Panc1 (cell line): Measurements from ENCODE around the gene TMEM154.

ENCODE experiments used
- POLR2AphosphoS5 ChIP-seq: IDR thresholded peaks from 2 replicates; pipeline ENCODE4 v1.6.1; 2012; ENCODE audit warnings: mild to moderate bottlenecking, low read depth, low read length, moderate library complexity
- TCF7L2 ChIP-seq: IDR thresholded peaks from 2 replicates; pipeline ENCODE4 v1.6.1; 2011; ENCODE audit warnings: mild to moderate bottlenecking, low read depth, low read length, inconsistent platforms
- TF ChIP-seq, protein P1 (sequence below): fragments of 450-650 bp; IDR thresholded peaks from 2 replicates; pipeline ENCODE4 v1.5.1; 2017; ENCODE audit warnings: mild to moderate bottlenecking
- TF ChIP-seq, protein P2 (sequence below), 2 experiments: IDR thresholded peaks; 2 replicates each; pipeline ENCODE4 v1.6.1; 2011 to 2012; ENCODE audit warnings: low read depth in 2 of 2, control low read depth in 1 of 2, low read length in 1 of 2, mild to moderate bottlenecking in 1 of 2, moderate library complexity in 1 of 2; ENCODE audit not compliant: insufficient read depth in 1 of 2

DNA sequence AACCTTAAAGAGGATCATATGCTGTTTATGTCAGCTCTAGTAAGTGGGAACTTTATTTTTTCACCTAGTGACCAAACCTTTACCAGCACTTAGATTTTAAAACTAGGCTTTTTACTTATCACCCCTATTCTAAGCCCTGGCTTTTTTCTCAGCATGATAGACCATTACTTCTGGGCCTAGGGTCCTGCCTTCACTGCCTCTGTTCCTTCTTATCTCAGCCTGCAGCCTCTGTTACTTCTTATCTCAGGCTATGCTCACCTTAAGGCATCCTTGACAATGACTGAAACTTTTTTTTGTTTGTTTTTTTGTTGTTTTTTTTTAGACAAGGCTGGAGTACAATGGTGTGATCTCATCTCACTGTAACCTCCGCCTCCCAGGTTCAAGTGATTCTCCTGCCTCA lies 59.6 kb downstream of the TMEM154 start:
- TF ChIP-seq, protein P1, sequence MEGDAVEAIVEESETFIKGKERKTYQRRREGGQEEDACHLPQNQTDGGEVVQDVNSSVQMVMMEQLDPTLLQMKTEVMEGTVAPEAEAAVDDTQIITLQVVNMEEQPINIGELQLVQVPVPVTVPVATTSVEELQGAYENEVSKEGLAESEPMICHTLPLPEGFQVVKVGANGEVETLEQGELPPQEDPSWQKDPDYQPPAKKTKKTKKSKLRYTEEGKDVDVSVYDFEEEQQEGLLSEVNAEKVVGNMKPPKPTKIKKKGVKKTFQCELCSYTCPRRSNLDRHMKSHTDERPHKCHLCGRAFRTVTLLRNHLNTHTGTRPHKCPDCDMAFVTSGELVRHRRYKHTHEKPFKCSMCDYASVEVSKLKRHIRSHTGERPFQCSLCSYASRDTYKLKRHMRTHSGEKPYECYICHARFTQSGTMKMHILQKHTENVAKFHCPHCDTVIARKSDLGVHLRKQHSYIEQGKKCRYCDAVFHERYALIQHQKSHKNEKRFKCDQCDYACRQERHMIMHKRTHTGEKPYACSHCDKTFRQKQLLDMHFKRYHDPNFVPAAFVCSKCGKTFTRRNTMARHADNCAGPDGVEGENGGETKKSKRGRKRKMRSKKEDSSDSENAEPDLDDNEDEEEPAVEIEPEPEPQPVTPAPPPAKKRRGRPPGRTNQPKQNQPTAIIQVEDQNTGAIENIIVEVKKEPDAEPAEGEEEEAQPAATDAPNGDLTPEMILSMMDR: no peak
- TF ChIP-seq POLR2AphosphoS5 (no peak), TCF7L2 (no peak)
- TF ChIP-seq, protein P2, sequence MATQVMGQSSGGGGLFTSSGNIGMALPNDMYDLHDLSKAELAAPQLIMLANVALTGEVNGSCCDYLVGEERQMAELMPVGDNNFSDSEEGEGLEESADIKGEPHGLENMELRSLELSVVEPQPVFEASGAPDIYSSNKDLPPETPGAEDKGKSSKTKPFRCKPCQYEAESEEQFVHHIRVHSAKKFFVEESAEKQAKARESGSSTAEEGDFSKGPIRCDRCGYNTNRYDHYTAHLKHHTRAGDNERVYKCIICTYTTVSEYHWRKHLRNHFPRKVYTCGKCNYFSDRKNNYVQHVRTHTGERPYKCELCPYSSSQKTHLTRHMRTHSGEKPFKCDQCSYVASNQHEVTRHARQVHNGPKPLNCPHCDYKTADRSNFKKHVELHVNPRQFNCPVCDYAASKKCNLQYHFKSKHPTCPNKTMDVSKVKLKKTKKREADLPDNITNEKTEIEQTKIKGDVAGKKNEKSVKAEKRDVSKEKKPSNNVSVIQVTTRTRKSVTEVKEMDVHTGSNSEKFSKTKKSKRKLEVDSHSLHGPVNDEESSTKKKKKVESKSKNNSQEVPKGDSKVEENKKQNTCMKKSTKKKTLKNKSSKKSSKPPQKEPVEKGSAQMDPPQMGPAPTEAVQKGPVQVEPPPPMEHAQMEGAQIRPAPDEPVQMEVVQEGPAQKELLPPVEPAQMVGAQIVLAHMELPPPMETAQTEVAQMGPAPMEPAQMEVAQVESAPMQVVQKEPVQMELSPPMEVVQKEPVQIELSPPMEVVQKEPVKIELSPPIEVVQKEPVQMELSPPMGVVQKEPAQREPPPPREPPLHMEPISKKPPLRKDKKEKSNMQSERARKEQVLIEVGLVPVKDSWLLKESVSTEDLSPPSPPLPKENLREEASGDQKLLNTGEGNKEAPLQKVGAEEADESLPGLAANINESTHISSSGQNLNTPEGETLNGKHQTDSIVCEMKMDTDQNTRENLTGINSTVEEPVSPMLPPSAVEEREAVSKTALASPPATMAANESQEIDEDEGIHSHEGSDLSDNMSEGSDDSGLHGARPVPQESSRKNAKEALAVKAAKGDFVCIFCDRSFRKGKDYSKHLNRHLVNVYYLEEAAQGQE (IDR thresholded peaks at IDR 0.05; ENCODE audit: insufficient read depth in 1 of 2, low read depth in 2 of 2, low read length in 1 of 2): no peak
